ENCODE results near the gene PTGER2. TPM values are rescaled to one million over a fixed set of nuclear protein-coding genes. Genes with fewer than 3 reads are reported as not detected.

The PTGER2 gene, protein sequence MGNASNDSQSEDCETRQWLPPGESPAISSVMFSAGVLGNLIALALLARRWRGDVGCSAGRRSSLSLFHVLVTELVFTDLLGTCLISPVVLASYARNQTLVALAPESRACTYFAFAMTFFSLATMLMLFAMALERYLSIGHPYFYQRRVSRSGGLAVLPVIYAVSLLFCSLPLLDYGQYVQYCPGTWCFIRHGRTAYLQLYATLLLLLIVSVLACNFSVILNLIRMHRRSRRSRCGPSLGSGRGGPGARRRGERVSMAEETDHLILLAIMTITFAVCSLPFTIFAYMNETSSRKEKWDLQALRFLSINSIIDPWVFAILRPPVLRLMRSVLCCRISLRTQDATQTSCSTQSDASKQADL
- 1 to 10 TPM in 1 of 2 donors, not detected in 1; 2.3 TPM for total RNA-seq

DNA sequence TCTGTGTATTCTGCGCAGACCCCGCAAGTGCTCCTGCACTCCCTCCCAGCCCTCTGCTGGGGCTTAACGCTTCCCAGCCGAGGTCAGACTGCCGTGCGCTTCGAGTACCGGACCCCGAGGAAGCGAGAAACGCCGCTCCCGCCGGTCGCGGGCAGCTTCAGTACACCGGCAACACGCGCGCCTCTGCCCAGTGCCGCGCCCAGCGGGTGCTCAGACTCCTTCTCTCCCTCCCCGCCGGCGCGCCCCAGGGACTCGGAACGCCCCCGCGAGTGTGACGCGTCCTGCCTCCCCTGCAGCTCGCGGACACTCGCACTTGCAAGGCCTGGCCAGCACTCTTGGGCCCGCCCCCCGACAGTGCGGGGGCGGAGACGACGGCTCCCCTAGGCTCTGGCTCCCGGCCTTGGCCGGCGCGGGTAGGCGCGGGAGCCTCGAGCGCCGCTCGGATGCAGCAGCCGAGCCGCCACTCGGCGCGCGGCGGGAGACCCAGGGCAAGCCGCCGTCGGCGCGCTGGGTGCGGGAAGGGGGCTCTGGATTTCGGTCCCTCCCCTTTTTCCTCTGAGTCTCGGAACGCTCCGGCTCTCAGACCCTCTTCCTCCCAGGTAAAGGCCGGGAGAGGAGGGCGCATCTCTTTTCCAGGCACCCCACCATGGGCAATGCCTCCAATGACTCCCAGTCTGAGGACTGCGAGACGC, at the start of gene PTGER2:
PTGER2 (plus strand) TSS at position 410 of the 692 bp plus-strand sequence; CDS start at position 647, 237 bp downstream.
- H3K4me3 ChIP-seq, result peak within 1 kb of the TSS; percentile 2 to 24
- peaks cover 18% of the 10 kb centered on the region for H3K4me1 ChIP-seq
- 0% methylated on average over 21 to 67 of the region's 73 CpGs for WGBS, 2 donors
- H3K27ac ChIP-seq, result peak within 1 kb of the TSS in 2 of 4 donors; percentile 3 to 46
- H3K9me3 ChIP-seq, result no peaks in the 10 kb centered on the region
- no peaks in the 10 kb centered on the region for H3K36me3 ChIP-seq (replicated peaks in 1 of 2; ENCODE audit: insufficient read depth in 1 of 2, low read depth in 2 of 2)
- H3K27me3 ChIP-seq, result peaks cover 0 to 6% of the 10 kb centered on the region in 2 donors
- DNase-seq (peak; percentile 53 to 85 (median 63)), ATAC-seq (peak; percentile 63)
- intact Hi-C loops (cut with DNase I), result no loop called here
- TF ChIP-seq, protein P1, sequence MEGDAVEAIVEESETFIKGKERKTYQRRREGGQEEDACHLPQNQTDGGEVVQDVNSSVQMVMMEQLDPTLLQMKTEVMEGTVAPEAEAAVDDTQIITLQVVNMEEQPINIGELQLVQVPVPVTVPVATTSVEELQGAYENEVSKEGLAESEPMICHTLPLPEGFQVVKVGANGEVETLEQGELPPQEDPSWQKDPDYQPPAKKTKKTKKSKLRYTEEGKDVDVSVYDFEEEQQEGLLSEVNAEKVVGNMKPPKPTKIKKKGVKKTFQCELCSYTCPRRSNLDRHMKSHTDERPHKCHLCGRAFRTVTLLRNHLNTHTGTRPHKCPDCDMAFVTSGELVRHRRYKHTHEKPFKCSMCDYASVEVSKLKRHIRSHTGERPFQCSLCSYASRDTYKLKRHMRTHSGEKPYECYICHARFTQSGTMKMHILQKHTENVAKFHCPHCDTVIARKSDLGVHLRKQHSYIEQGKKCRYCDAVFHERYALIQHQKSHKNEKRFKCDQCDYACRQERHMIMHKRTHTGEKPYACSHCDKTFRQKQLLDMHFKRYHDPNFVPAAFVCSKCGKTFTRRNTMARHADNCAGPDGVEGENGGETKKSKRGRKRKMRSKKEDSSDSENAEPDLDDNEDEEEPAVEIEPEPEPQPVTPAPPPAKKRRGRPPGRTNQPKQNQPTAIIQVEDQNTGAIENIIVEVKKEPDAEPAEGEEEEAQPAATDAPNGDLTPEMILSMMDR (IDR thresholded peaks at IDR 0.05), result no peak
- peak in 2 of 3 donors; percentile 8 to 52 for TF ChIP-seq POLR2A (IDR thresholded peaks at IDR 0.05)

DNA sequence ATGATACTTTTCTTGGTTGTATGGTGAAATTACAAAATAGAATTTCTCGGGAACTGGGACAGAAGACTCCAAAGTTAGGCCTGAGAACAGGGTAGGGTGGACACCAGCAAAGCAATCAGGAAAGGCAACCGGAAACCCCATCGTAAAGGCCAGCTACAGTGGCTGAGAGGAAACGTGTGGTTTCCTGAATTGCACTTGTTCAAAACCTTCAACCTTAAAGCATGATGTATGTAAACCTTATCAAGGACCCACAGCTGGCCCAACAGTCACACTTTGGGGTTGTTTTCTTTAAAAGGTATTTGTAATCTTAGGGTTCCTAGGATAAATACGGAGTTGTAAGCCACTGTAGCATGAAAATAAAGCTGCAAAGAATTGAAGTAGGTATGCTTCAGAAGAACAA, 48.9 kb upstream of the PTGER2 start:
- no peaks in the 10 kb centered on the region for H3K36me3 ChIP-seq (replicated peaks in 1 of 2; ENCODE audit: insufficient read depth in 1 of 2, low read depth in 2 of 2)
- no peaks in the 10 kb centered on the region for H3K9me3 ChIP-seq
- H3K27ac ChIP-seq, result no peak overlapping the region
- peaks cover 14% of the 10 kb centered on the region for H3K4me1 ChIP-seq
- no peaks in the 10 kb centered on the region for H3K27me3 ChIP-seq
- DNase-seq (no peak), ATAC-seq (no peak)
- WGBS, 2 donors, result 36 to 48% methylated on average over 5 of the region's 5 CpGs
- TF ChIP-seq, protein P1 (IDR thresholded peaks at IDR 0.05), result no peak
- no peak for TF ChIP-seq POLR2A (IDR thresholded peaks at IDR 0.05)
- intact Hi-C loops (cut with DNase I), result no loop called here
- H3K4me3 ChIP-seq, result no peak overlapping the region

DNA sequence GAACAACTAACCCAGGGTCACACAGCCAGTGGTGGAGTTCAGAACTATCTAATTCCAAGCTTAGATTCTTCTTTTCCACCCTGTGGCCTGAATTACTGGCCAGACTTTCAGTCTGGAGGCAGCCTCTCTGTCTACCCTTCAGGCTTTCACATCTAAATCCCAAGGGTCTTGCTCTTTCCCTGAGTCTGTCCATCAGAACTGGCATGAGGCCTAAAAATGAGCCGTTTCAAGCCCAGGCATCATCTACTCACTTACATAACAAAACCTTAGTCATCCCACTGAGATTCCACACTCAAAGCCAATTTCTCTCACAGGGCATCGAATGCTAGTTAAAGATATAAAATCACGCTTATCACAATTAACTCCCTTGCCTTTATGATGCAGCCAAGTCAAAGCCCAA, 47.9 kb upstream of the PTGER2 start:
- intact Hi-C loops (cut with DNase I), result no loop called here
- peaks cover 14% of the 10 kb centered on the region for H3K4me1 ChIP-seq
- no peaks in the 10 kb centered on the region for H3K36me3 ChIP-seq (replicated peaks in 1 of 2; ENCODE audit: insufficient read depth in 1 of 2, low read depth in 2 of 2)
- DNase-seq (peak in 3 of 4 donors; percentile 23 to 63 (median 45)), ATAC-seq (peak; percentile 54)
- no peaks in the 10 kb centered on the region for H3K9me3 ChIP-seq
- H3K4me3 ChIP-seq, result no peak overlapping the region
- H3K27ac ChIP-seq, result no peak overlapping the region
- WGBS, 2 donors, result 54 to 66% methylated on average over 3 of the region's 3 CpGs
- H3K27me3 ChIP-seq, result no peaks in the 10 kb centered on the region
- TF ChIP-seq POLR2A (IDR thresholded peaks at IDR 0.05), result no peak
- TF ChIP-seq, protein P1 (IDR thresholded peaks at IDR 0.05), result no peak

DNA sequence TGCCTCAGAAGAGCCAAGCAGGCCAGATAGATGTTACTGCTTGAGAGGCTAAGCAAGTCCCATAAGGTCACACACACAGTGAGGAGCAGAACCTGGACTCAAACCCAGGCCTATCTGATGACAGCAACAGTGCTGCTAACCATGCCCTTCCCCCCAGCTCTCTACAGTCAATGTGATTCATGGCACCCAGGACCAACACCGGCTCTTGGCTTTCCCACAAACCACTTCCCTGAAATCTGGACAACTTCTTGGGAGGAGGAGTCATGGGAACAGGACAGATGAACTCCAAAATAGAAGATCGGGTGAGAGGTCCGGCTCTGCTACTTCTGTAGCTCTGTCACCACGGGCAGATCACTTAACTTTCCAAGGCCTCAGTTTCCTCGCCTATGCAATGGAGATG, 47.3 kb upstream of the PTGER2 start:
- Histone ChIP-seq H3K4me3 (no peak overlapping the region), H3K36me3 (replicated peaks in 1 of 2; ENCODE audit: insufficient read depth in 1 of 2, low read depth in 2 of 2) (no peaks in the 10 kb centered on the region), H3K27me3 (no peaks in the 10 kb centered on the region), H3K9me3 (no peaks in the 10 kb centered on the region), H3K27ac (no peak overlapping the region), H3K4me1 (peaks cover 14% of the 10 kb centered on the region)
- WGBS, 2 donors, result 50 to 64% methylated on average over 5 of the region's 5 CpGs
- intact Hi-C loops (cut with DNase I), result no loop called here
- TF ChIP-seq, protein P1 (IDR thresholded peaks at IDR 0.05), result no peak
- TF ChIP-seq POLR2A (IDR thresholded peaks at IDR 0.05), result no peak
- DNase-seq, result peak in 1 of 4 donors; percentile 22
- no peak for ATAC-seq
